ENCODE data around the gene SLC30A3.
A peak's percentile ranks its signal among the peaks of the same experiment; 100 is the strongest.
"Not testable (repeated sequence)": the region's sequence is repeated elsewhere in the genome, so short reads cannot be mapped to it uniquely, and the experiment has no call there.

SLC30A3 gene

GRCh38 chr2:27284996-27285395 lies 22.1 kb upstream of the SLC30A3 start:
- DNase-seq: no peak

GRCh38 chr2:27282892-27283291 lies 20.0 kb upstream of the SLC30A3 start:
- DNase-seq: no peak

DNA sequence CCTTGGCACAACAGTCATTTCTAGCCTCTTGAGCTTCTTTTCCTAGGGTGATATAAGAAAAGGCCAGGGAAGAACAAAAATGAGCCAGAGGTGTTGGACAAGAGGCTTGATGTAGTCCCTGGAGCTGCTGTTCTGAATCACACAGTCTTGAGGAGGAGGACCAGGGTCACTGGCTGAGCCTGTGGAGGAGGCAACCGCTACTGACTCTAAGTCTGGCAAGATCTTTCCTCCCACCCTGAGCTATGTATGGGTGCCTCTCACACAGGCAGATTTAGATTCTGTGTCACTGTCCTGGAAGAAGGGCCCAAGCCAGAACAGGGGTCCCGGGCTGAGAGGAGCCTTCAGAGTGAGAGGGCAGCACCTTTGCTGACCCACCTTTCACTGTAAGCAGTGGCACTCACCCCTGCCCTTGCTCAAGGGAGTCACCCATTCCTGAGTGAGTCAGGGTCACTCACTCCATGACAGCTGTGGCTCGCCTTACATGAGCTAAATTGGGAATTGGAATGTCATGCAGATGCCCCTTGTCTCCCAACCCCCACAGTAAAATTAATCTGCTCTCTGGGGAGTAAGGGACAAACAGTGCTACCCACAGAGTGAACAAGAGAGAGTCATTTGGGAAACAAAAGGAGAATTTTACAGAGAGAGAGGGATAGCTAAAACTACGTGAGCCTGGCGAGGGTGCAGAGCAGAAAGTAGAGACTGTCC lies 19.2 kb upstream of the SLC30A3 start, which contains the start of gene TRIM54:
Gene TRIM54 (plus strand): TSS at position 575 of the 705 bp plus-strand sequence. CDS start 303 bp downstream, outside the sequence.
- no peak for DNase-seq

- no peak for DNase-seq
Observed at GRCh38 chr2:27281442-27281841, 18.6 kb upstream of the SLC30A3 start.

DNA sequence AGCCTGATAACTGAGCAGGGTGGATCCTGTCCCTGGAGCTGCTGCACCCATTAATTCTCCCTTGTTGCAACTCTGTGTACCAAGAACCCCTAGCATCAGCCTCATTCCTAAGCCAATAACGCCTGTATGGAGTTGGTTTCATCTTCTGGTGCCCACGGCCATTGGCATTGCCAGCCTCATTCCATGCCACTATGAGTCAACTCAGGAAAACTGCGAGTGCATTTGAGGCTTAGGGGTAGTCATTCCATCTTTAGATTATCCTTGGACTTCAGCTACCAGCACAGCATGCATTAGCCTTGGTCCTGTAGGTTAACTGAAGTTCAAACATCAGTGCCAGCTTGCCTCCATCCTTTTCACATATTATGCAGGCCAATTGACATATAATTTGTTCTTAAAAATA lies 18.0 kb upstream of the SLC30A3 start:
- no peak for DNase-seq

DNA sequence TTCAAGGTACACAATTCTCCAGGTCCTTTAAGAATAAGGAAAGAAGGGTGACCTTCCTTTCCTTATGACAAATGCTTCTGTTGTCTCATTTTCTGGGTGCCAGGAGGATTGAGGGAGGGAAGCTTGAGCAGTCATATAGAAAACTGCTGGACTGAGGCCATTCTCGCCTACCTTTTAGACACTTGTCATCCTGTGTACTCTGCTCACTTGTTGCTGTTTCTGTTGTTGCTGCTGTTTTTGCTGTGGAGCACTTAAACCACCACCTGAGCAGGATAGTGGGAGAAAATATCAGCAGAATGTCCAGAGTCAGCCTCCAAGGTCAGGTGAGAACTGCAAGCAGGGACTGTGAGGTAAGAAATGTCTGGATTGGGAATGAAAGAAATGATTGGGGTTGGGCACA lies 15.2 kb upstream of the SLC30A3 start:
- no peak for DNase-seq

GRCh38 chr2:27275211-27276150 lies 12.6 kb upstream of the SLC30A3 start, which contains the start of gene DNAJC5G:
TSS of gene DNAJC5G (plus strand) at chr2:27275433. CDS start at chr2:27276729, 1,296 bp downstream.
- DNase-seq: no peak

GRCh38 chr2:27272537-27273522 lies 10.0 kb upstream of the SLC30A3 start:
- not testable (repeated sequence) for DNase-seq

- no peak for DNase-seq
Observed at GRCh38 chr2:27271631-27272340, 8.9 kb upstream of the SLC30A3 start.

- no peak for DNase-seq
Observed at GRCh38 chr2:27270670-27271069, 7.8 kb upstream of the SLC30A3 start.

- DNase-seq: no peak
Observed at GRCh38 chr2:27270131-27270530, 7.3 kb upstream of the SLC30A3 start.

- not testable (repeated sequence) for DNase-seq
Observed at GRCh38 chr2:27268296-27268695, 5.4 kb upstream of the SLC30A3 start.

DNA sequence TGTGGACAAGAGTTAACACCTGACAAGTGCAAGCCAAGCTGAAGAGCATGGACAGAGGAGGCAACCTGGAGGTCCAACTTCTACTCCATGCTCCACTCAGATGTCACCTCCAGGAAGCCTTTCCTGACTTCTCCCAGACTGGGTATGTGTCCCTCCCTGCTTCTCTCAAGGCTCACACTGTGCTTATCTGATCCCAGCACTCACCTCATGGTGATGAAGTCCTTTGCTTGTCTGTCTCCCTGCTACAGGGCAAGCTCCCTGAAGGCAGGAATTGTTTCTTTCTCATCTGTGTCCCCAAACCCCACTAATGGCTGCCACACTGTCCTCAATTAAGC lies 2.7 kb upstream of the SLC30A3 start:
- DNase-seq: no peak

- DNase-seq: peak; percentile 42 to 46
Observed at GRCh38 chr2:27264753-27265535, 2.1 kb upstream of the SLC30A3 start.

- no peak for DNase-seq
Observed at GRCh38 chr2:27264253-27264752, 1.5 kb upstream of the SLC30A3 start.

- DNase-seq: no peak
Observed at GRCh38 chr2:27263287-27264252, 723 bp upstream of the SLC30A3 start.

- DNase-seq: no peak
Observed at GRCh38 chr2:27261926-27262298, 935 bp downstream of the SLC30A3 start.

GRCh38 chr2:27261241-27261925 lies 1.5 kb downstream of the SLC30A3 start:
- DNase-seq: no peak

DNA sequence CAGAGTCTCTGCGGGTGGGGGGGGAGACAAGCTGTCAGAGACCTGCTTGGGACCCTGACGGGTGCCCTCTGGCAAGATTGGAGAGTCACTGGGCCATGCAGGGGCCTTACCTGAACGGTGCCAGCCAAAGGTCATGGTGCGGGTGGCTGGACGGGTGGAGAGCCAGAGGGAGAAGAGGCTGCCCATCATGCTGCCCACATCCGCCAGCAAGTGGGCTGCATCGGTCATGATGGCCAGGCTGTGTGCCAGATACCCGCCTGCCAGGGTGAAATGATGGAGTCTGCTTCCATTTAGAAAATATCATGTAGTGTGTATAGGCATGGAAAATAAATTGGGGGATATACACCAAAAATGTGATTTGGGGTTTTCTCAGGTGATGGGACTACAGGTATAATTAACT lies 4.8 kb downstream of the SLC30A3 start:
- DNase-seq: no peak

Data from Kasumi-1 (cell line).